Measurements from ENCODE around the gene SNURF. TPM values are rescaled to one million over a fixed set of nuclear protein-coding genes. Genes with fewer than 3 reads are reported as not detected.
"Not testable (repeated sequence)": the region's sequence is repeated elsewhere in the genome, so short reads cannot be mapped to it uniquely, and the experiment has no call there.

Gene SNURF
- total and polyA plus RNA-seq, 4 donors: 2.7 to 13.7 (median 4.4) TPM

DNA sequence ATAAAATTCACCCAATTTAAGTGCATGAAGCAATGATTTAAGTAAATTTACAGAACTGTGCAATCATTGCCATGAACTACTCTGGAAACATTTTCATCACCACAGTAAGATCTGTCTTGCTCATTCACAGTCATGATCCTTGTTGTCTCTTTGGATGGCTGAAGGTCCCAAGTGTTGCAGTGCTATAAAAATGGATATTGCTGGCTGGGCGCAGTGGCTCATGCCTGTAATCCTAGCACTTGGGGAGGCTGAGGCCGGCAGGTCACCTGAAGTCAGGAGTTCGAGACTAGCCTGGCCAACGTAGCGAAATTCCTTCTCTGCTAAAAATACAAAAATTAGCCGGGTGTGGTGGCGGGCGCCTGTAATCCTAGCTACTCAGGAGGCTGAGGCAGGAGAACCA is 17.0 kb downstream of the SNURF start (continued):
- no peak for TF ChIP-seq CTCF (IDR thresholded peaks at IDR 0.05; ENCODE audit: low read depth, low read length, missing input control)
- TF ChIP-seq JUND (IDR thresholded peaks at IDR 0.05): no peak
- TF ChIP-seq NR2F2 (IDR thresholded peaks at IDR 0.05): no peak
- no peak for TF ChIP-seq EGR1 (IDR thresholded peaks at IDR 0.05; ENCODE audit: low read depth in 2 of 2)
- TF ChIP-seq TAF1 (conservative IDR thresholded peaks at IDR 0.05): no peak
- TF ChIP-seq RXRA (IDR thresholded peaks at IDR 0.05): no peak
- no peak for TF ChIP-seq SP1 (IDR thresholded peaks at IDR 0.05)
- TF ChIP-seq YY1 (IDR thresholded peaks at IDR 0.05): no peak
- TF ChIP-seq HNF4A (conservative IDR thresholded peaks at IDR 0.05): no peak
- no peak for TF ChIP-seq HNF4G (IDR thresholded peaks at IDR 0.05)

GRCh38 chr15:24972707-24973106 is 17.9 kb downstream of the SNURF start:
- H3K4me1 ChIP-seq (ENCODE audit: control insufficient read depth in 4 of 4, insufficient read depth in 4 of 4, low read length in 3 of 4); DNase-seq (ENCODE audit: low spot score); H3K27me3 ChIP-seq (ENCODE audit: control insufficient read depth in 4 of 4, insufficient read depth in 4 of 4, low read length in 3 of 4); H3K9ac ChIP-seq (ENCODE audit: low read depth in 1 of 2, low read length in 2 of 2); H3K4me3 ChIP-seq (ENCODE audit: low read depth in 1 of 3, low read length in 3 of 3); H3K27ac ChIP-seq (ENCODE audit: low read depth in 1 of 2, low read length in 2 of 2): not testable (repeated sequence)
- H3K36me3 ChIP-seq (ENCODE audit: control insufficient read depth in 4 of 4, insufficient read depth in 3 of 4, low read depth in 1 of 4, low read length in 3 of 4): peaks cover 4 to 55% (median 23%) of the 10 kb centered on the region in 4 donors
- peaks cover 2 to 13% (median 4%) of the 10 kb centered on the region in 4 donors for H3K9me3 ChIP-seq (ENCODE audit: control insufficient read depth in 4 of 4, low read length in 3 of 4)
- 90% methylated on average over 5 of the region's 5 CpGs for WGBS

GRCh38 chr15:24976932-24977331 is 22.1 kb downstream of the SNURF start:
- H3K9ac ChIP-seq (ENCODE audit: low read depth in 1 of 2, low read length in 2 of 2): no peak overlapping the region
- no peak overlapping the region for H3K27ac ChIP-seq (ENCODE audit: low read depth in 1 of 2, low read length in 2 of 2)
- peaks cover 5 to 17% (median 6%) of the 10 kb centered on the region in 4 donors for H3K9me3 ChIP-seq (ENCODE audit: control insufficient read depth in 4 of 4, low read length in 3 of 4)
- H3K4me3 ChIP-seq (ENCODE audit: low read depth in 1 of 3, low read length in 3 of 3): no peak overlapping the region
- no peaks in the 10 kb centered on the region for H3K4me1 ChIP-seq (ENCODE audit: control insufficient read depth in 4 of 4, insufficient read depth in 4 of 4, low read length in 3 of 4)
- TF ChIP-seq HNF4A (conservative IDR thresholded peaks at IDR 0.05) (no peak), CTCF (IDR thresholded peaks at IDR 0.05; ENCODE audit: low read depth, low read length, missing input control) (no peak), RXRA (IDR thresholded peaks at IDR 0.05) (no peak), MAX (IDR thresholded peaks at IDR 0.05) (no peak), NR2F2 (IDR thresholded peaks at IDR 0.05) (no peak), FOXA1 (IDR thresholded peaks at IDR 0.05) (no peak), REST (IDR thresholded peaks at IDR 0.05) (no peak), TAF1 (conservative IDR thresholded peaks at IDR 0.05) (no peak), RAD21 (IDR thresholded peaks at IDR 0.05) (no peak), FOXA2 (IDR thresholded peaks at IDR 0.05) (no peak), JUND (IDR thresholded peaks at IDR 0.05) (no peak), EGR1 (IDR thresholded peaks at IDR 0.05; ENCODE audit: low read depth in 2 of 2) (no peak), GABPA (IDR thresholded peaks at IDR 0.05 in 1 of 2, conservative IDR thresholded peaks at IDR 0.05 in 1 of 2) (no peak), HNF4G (IDR thresholded peaks at IDR 0.05) (no peak), SP1 (IDR thresholded peaks at IDR 0.05) (no peak), YY1 (IDR thresholded peaks at IDR 0.05) (no peak)
- TF ChIP-seq, protein P1, sequence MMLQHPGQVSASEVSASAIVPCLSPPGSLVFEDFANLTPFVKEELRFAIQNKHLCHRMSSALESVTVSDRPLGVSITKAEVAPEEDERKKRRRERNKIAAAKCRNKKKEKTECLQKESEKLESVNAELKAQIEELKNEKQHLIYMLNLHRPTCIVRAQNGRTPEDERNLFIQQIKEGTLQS (IDR thresholded peaks at IDR 0.05): no peak
- TF ChIP-seq, protein P2, sequence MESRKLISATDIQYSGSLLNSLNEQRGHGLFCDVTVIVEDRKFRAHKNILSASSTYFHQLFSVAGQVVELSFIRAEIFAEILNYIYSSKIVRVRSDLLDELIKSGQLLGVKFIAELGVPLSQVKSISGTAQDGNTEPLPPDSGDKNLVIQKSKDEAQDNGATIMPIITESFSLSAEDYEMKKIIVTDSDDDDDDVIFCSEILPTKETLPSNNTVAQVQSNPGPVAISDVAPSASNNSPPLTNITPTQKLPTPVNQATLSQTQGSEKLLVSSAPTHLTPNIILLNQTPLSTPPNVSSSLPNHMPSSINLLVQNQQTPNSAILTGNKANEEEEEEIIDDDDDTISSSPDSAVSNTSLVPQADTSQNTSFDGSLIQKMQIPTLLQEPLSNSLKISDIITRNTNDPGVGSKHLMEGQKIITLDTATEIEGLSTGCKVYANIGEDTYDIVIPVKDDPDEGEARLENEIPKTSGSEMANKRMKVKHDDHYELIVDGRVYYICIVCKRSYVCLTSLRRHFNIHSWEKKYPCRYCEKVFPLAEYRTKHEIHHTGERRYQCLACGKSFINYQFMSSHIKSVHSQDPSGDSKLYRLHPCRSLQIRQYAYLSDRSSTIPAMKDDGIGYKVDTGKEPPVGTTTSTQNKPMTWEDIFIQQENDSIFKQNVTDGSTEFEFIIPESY (IDR thresholded peaks at IDR 0.05): no peak
- 88% methylated on average over 3 of the region's 3 CpGs for WGBS
- no peaks in the 10 kb centered on the region for H3K27me3 ChIP-seq (ENCODE audit: control insufficient read depth in 4 of 4, insufficient read depth in 4 of 4, low read length in 3 of 4)
- no peak for DNase-seq (ENCODE audit: low spot score)
- peaks cover 6 to 64% (median 43%) of the 10 kb centered on the region in 4 donors for H3K36me3 ChIP-seq (ENCODE audit: control insufficient read depth in 4 of 4, insufficient read depth in 3 of 4, low read depth in 1 of 4, low read length in 3 of 4)
